Measurements from ENCODE around the gene LILRA6.
"Not testable (repeated sequence)": the region's sequence is repeated elsewhere in the genome, so short reads cannot be mapped to it uniquely, and the experiment has no call there.

DNA sequence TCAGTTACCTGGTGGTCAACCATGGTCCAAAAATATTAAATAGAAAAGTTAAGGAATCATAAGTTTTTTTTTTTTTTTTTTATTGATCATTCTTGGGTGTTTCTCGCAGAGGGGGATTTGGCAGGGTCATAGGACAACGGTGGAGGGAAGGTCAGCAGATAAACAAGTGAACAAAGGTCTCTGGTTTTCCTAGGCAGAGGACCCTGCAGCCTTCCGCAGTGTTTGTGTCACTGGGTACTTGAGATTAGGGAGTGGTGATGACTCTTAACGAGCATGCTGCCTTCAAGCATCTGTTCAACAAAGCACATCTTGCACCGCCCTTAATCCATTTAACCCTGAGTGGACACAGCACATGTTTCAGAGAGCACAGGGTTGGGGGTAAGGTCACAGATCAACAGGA lies 28.4 kb downstream of the LILRA6 start:
- not testable (repeated sequence) for TF ChIP-seq TAF1 (IDR thresholded peaks at IDR 0.05; ENCODE audit: low read depth); EZH2 (IDR thresholded peaks at IDR 0.05; ENCODE audit: borderline replicate concordance, insufficient read depth, low read length, poor library complexity, severe bottlenecking); POLR2AphosphoS5 (IDR thresholded peaks at IDR 0.05); MXI1 (conservative IDR thresholded peaks at IDR 0.05; ENCODE audit: poor library complexity, severe bottlenecking); SMC3 (conservative IDR thresholded peaks at IDR 0.05; ENCODE audit: poor library complexity)
- TF ChIP-seq, protein P1, sequence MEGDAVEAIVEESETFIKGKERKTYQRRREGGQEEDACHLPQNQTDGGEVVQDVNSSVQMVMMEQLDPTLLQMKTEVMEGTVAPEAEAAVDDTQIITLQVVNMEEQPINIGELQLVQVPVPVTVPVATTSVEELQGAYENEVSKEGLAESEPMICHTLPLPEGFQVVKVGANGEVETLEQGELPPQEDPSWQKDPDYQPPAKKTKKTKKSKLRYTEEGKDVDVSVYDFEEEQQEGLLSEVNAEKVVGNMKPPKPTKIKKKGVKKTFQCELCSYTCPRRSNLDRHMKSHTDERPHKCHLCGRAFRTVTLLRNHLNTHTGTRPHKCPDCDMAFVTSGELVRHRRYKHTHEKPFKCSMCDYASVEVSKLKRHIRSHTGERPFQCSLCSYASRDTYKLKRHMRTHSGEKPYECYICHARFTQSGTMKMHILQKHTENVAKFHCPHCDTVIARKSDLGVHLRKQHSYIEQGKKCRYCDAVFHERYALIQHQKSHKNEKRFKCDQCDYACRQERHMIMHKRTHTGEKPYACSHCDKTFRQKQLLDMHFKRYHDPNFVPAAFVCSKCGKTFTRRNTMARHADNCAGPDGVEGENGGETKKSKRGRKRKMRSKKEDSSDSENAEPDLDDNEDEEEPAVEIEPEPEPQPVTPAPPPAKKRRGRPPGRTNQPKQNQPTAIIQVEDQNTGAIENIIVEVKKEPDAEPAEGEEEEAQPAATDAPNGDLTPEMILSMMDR (IDR thresholded peaks at IDR 0.05; ENCODE audit: poor library complexity, severe bottlenecking): not testable (repeated sequence)
- TF ChIP-seq, protein P2, sequence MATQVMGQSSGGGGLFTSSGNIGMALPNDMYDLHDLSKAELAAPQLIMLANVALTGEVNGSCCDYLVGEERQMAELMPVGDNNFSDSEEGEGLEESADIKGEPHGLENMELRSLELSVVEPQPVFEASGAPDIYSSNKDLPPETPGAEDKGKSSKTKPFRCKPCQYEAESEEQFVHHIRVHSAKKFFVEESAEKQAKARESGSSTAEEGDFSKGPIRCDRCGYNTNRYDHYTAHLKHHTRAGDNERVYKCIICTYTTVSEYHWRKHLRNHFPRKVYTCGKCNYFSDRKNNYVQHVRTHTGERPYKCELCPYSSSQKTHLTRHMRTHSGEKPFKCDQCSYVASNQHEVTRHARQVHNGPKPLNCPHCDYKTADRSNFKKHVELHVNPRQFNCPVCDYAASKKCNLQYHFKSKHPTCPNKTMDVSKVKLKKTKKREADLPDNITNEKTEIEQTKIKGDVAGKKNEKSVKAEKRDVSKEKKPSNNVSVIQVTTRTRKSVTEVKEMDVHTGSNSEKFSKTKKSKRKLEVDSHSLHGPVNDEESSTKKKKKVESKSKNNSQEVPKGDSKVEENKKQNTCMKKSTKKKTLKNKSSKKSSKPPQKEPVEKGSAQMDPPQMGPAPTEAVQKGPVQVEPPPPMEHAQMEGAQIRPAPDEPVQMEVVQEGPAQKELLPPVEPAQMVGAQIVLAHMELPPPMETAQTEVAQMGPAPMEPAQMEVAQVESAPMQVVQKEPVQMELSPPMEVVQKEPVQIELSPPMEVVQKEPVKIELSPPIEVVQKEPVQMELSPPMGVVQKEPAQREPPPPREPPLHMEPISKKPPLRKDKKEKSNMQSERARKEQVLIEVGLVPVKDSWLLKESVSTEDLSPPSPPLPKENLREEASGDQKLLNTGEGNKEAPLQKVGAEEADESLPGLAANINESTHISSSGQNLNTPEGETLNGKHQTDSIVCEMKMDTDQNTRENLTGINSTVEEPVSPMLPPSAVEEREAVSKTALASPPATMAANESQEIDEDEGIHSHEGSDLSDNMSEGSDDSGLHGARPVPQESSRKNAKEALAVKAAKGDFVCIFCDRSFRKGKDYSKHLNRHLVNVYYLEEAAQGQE (IDR thresholded peaks at IDR 0.05; ENCODE audit: borderline replicate concordance): not testable (repeated sequence)
